Prostate gland (tissue), 2 donors: ENCODE results near the gene ZSCAN16. TPM values are rescaled to one million over a fixed set of nuclear protein-coding genes. Genes with fewer than 3 reads are reported as not detected.
A peak's percentile ranks its signal among the peaks of the same experiment; 100 is the strongest.
"Not testable (repeated sequence)": the region's sequence is repeated elsewhere in the genome, so short reads cannot be mapped to it uniquely, and the experiment has no call there.

Experiments used
- DNase-seq: peaks from one replicate; pipeline ENCODE4 v3.0.0-alpha.2; 2019; ENCODE audit warnings: low spot score
- H3K27ac ChIP-seq, 2 donors: fragments of 200-600 bp; sonication (generic); 2 replicates each; pipeline ENCODE4 v1.5.1; 2017 to 2019
- H3K27me3 ChIP-seq: fragments of 200-600 bp; sonication (generic); replicated peaks from 2 replicates; pipeline ENCODE4 v1.5.1; 2019; ENCODE audit not compliant: insufficient read depth
- H3K36me3 ChIP-seq, 2 donors: fragments of 200-600 bp; sonication (generic); 1 replicate in 1 of 2; 2 replicates in 1 of 2; pipeline versions ENCODE4 v1.5.1 to v1.8.1; 2017 to 2019
- H3K4me1 ChIP-seq: fragments of 200-600 bp; sonication (generic); replicated peaks from 2 replicates; pipeline ENCODE4 v1.5.1; 2019
- H3K4me3 ChIP-seq, 2 donors: fragments of 200-600 bp; sonication (generic); 2 replicates each; pipeline ENCODE4 v1.5.1; 2017 to 2019
- H3K9me3 ChIP-seq: fragments of 200-600 bp; sonication (generic); 2 replicates; pipeline ENCODE4 v1.5.1; 2017
- CTCF ChIP-seq, 4 experiments: fragments of 200-600 bp in 2 of 4; fragments of 450-650 bp in 2 of 4; sonication (generic) in 2 of 4; IDR thresholded peaks; 1 replicate in 3 of 4; 2 replicates in 1 of 4; pipeline ENCODE4 v1.5.1; 2016 to 2019; ENCODE audit warnings: antibody characterized with exemption in 4 of 4, mild to moderate bottlenecking in 2 of 4, moderate library complexity in 2 of 4
- POLR2A ChIP-seq: fragments of 450-650 bp; IDR thresholded peaks from one replicate; pipeline ENCODE4 v1.6.1; 2016; ENCODE audit warnings: antibody characterized with exemption, mild to moderate bottlenecking
- POLR2AphosphoS5 ChIP-seq: sonication (generic); formaldehyde crosslinking; IDR thresholded peaks from one replicate; pipeline ENCODE4 v1.6.1; 2017; ENCODE audit warnings: antibody characterized with exemption
- WGBS: methylation state at CpG from one replicate; pipeline ENCODE4 v1.1.5; 2018; 5-methylcytosine and 5-hydroxymethylcytosine counted together
- intact Hi-C: fragments of 100-400 bp; cut with DNase I; formaldehyde crosslinking; loops from one replicate; pipeline ENCODE4 v1.14.2; 2022
- total RNA-seq, 2 donors: library from RNA; depleted of rRNA; stranded (reverse); fragments of >200 nt; gene quantifications; one replicate each; pipeline ENCODE4 v1.1.0, GENCODE V29; 2016

ZSCAN16 gene
- 1 to 10 TPM; 5.3 TPM for total RNA-seq

GRCh38 chr6:28124350-28124970 lies at the start of gene ZSCAN16:
TSS of gene ZSCAN16 (plus strand) at chr6:28124609. CDS start at chr6:28125444, 835 bp downstream.
- intact Hi-C loops: no loop called here
- under 1% methylated on average over 25 of the region's 28 CpGs for WGBS
- DNase-seq: peak; percentile 77
- Histone ChIP-seq H3K4me3 (peak within 1 kb of the TSS; percentile 52 to 56), H3K9me3 (no peaks in the 10 kb centered on the region), H3K36me3 (no peaks in the 10 kb centered on the region), H3K27ac (peak within 1 kb of the TSS; percentile 38 to 53), H3K4me1 (peaks cover 5% of the 10 kb centered on the region), H3K27me3 (no peaks in the 10 kb centered on the region)
- no peak for TF ChIP-seq POLR2A
- peak; percentile 63 for TF ChIP-seq POLR2AphosphoS5
- no peak for TF ChIP-seq CTCF (IDR thresholded peaks at IDR 0.05)

GRCh38 chr6:28078050-28078449 lies 46.4 kb upstream of the ZSCAN16 start:
- no peak for DNase-seq
- H3K9me3 ChIP-seq: no peaks in the 10 kb centered on the region
- intact Hi-C loops: no loop called here
- H3K27me3 ChIP-seq: no peaks in the 10 kb centered on the region
- no peak overlapping the region for H3K27ac ChIP-seq
- H3K4me1 ChIP-seq: no peaks in the 10 kb centered on the region
- TF ChIP-seq POLR2AphosphoS5: no peak
- TF ChIP-seq POLR2A: no peak
- no peak for TF ChIP-seq CTCF (IDR thresholded peaks at IDR 0.05)
- H3K4me3 ChIP-seq: no peak overlapping the region
- no peaks in the 10 kb centered on the region for H3K36me3 ChIP-seq

GRCh38 chr6:28078836-28079235 lies 45.6 kb upstream of the ZSCAN16 start:
- no peak for TF ChIP-seq CTCF (IDR thresholded peaks at IDR 0.05)
- no peak for TF ChIP-seq POLR2AphosphoS5
- no peak for TF ChIP-seq POLR2A
- no peak for DNase-seq
- Histone ChIP-seq H3K4me3 (no peak overlapping the region), H3K4me1 (no peaks in the 10 kb centered on the region), H3K27ac (no peak overlapping the region), H3K9me3 (no peaks in the 10 kb centered on the region), H3K27me3 (no peaks in the 10 kb centered on the region), H3K36me3 (no peaks in the 10 kb centered on the region)
- intact Hi-C loops: no loop called here
- 90% methylated on average over 6 of the region's 6 CpGs for WGBS

- peak within 1 kb of the TSS; percentile 49 to 53 for H3K4me3 ChIP-seq
- WGBS: 2% methylated on average over 15 of the region's 15 CpGs
- not testable (repeated sequence) for H3K9me3 ChIP-seq, DNase-seq, H3K4me1 ChIP-seq, H3K36me3 ChIP-seq, H3K27me3 ChIP-seq
- intact Hi-C loops: loop anchor here (2.0 kb wide), 1 partner anchor 56 kb away; no protein-coding TSS in a partner anchor
- peak within 1 kb of the TSS; percentile 78 to 79 for H3K27ac ChIP-seq
Measured at GRCh38 chr6:28080381-28080630, 44.1 kb upstream of the ZSCAN16 start, which contains the start of gene ZNF165. TSS of gene ZNF165 (plus strand) at chr6:28080568. CDS start at chr6:28085481, 4,913 bp downstream.

- WGBS: 1% methylated on average over 46 of the region's 46 CpGs
- Histone ChIP-seq H3K27me3 (no peaks in the 10 kb centered on the region), H3K36me3 (no peaks in the 10 kb centered on the region), H3K9me3 (no peaks in the 10 kb centered on the region), H3K4me3 (peak overlapping the region; percentile 49 to 53), H3K27ac (peak overlapping the region; percentile 78 to 79), H3K4me1 (no peaks in the 10 kb centered on the region)
- intact Hi-C loops: loop anchor here (2.0 kb wide), 1 partner anchor 56 kb away; no protein-coding TSS in a partner anchor
- no peak for TF ChIP-seq POLR2A
- TF ChIP-seq POLR2AphosphoS5: peak; percentile 96
- DNase-seq: peak; percentile 93
Measured at GRCh38 chr6:28080631-28081485, 43.6 kb upstream of the ZSCAN16 start.
